ENCODE measurements around the gene SEC11C.
"Not testable (repeated sequence)": the region's sequence is repeated elsewhere in the genome, so short reads cannot be mapped to it uniquely, and the experiment has no call there.

The SEC11C gene

GRCh38 chr18:59139615-59140301 lies at the start of gene SEC11C:
TSS of gene SEC11C (plus strand) at chr18:59139884. CDS start at chr18:59139949, 65 bp downstream.
- peak; percentile 96 for DNase-seq

- no peak for DNase-seq
Observed at GRCh38 chr18:59090966-59091603, 48.6 kb upstream of the SEC11C start.

GRCh38 chr18:59093668-59094067 lies 46.0 kb upstream of the SEC11C start:
- no peak for DNase-seq

DNA sequence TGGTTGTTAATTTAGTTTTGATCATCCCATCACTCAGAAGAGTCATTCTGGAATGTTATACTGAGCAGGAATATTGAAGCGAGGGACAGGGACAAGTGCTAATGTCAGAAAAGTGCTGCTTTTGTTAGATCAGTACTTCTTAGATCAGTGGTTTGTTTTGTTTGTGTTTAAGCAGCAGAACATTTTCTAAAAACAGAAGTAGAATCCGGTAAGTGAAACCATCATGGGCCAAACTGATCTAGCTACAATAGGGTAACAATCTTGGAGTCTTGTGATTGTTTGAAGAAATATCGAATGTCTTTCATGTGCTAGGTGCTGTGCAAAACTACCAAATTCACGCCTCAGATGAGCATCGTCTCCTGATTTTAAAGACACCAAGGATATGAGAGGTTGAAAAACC lies 45.1 kb upstream of the SEC11C start:
- no peak for DNase-seq

DNA sequence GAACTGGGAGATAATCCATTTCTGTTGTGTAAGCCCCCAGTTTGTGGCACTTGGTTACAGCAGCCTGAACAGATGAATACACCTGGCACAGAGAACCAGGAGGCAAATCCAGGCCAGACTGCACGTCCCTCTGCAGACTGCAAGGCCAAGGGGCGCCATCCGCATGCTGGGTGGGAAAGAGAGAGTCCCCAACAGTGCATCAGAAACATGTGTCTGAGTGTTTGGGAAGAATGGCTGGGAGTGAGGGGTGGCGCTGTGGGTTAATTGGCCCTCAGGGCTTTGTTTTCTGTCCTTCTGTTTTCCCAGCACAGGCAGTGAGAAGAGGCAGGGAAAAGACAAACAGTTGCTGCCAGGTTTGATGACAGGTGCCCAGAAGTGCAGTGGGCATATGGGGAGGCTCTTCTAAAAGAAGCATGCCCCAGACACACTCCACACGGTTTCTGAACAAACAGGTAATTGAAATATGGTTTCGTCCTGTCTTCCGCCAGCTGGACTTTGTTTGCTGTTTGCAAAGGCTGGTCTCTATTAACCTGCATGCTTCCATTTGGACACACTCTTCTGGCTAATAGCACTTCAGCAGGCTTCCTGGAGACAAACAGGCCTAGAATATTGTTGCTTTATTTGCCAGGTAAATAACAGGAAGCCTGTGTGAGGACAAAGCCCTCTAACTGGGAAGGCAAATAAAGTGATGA lies 43.4 kb upstream of the SEC11C start:
- peak; percentile 98 for DNase-seq

- DNase-seq = no peak
Observed at GRCh38 chr18:59101830-59102414, 37.8 kb upstream of the SEC11C start.

DNA sequence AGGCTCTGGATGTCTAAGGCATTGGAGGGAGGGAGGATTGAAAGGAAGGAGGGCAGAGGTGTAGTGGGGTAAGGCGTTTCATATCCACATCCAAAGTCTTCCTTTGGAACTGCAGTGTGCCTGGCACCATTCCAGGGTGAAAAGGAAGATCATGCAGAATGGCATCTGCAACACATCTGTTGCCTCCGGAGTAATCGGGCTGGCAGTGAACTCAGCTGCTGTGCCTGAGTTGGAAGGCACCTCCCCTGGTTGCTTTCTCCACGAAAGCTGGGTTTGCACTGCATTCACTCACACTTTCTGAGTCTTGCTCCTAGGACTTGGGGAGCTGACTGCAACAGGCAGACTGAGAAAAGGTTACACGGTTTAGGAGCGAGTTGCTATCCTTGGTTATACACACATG lies 30.3 kb upstream of the SEC11C start:
- DNase-seq = no peak

GRCh38 chr18:59114160-59114559 lies 25.5 kb upstream of the SEC11C start:
- no peak for DNase-seq

DNA sequence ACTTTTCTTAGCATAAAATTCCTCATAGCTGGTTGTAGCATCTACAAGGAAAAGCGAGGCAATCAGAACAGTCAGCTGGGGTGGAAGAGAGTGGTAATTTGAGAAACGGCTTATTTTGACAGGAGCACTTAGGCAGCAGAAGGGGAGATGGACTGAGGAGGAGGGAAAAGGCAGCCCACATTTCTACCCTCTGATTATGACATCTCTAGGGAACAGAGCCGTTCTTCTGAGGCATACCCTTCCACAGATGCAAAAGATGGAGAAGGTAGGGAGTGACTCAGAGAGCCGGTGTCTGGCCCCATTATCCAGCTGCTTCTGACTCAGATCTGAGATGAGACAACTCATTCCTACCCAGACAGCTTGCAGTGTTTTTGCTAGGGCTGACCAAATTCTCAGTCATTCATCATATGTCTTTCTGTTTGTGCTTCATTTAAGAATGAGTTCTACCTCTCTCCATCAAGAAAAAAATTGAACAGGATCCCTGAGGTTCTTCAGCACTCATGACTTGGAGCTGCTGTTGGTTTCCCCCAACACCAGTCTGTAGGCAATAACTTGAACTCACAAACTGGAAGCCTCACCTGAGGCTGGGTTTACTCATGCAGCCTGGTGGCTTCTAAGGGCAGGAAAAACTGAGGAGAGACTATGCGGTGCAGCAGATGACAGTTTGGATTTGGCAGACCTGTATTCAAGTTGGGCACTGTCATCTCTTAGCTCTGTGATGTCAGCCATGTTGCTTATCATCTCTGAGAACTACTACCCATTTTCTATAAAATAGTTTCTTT lies 15.9 kb upstream of the SEC11C start:
- no peak for DNase-seq

- no peak for DNase-seq
Observed at GRCh38 chr18:59124370-59124704, 15.3 kb upstream of the SEC11C start.

DNA sequence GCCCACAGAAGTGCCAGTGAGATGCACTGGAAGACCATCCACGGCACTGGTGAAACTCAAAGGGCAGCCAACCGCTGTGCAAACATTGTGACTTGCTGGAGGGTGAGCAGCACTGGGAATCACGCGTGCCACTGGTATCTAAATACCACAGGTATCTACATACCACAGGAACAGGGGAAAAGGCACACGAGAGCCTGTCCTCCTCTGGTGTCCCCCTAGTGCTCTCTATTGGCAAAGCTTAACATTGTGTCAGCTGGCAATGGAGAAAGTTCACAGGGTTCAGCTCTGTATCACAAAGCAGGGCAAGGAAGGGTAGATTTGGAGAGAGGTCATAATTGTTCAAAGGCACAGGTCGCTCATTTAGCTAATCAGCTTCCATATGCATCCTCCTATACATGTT lies 12.6 kb upstream of the SEC11C start:
- DNase-seq = no peak

DNA sequence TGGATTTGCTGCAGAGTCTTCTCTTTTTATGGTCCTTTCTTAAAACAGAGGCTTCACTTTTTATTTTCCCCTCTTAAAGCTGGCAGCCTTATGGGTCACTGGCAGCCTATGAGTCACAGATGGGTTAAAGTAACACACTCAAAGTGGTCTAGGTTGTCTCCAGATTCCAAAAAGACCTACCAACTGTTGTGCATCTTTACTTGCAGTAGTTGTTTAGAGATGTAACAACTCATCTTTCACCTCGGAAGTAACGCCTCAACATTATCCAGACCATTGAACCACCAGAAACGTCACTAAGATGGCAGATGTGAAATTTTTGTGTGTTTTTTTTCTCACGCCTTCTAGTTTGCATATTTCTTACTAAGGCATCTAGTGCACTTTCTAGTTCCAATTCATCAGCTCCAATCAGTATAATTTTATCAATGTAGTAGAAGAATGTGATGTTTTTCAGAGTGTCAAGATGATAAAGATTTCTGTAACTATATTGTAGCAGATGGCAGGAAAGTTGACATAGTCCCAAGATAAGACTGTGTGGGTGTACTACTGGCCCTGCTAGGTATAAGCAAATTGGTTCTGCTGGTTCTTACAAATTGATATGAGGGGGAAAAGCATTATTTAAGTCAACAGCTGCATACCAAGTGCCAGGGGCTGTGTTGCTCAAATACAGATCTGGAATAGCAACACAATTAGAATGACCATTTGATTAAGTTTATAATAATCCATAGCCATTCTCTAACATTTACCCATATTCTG lies 9.6 kb upstream of the SEC11C start:
- DNase-seq = no peak

- no peak for DNase-seq
Observed at GRCh38 chr18:59132810-59133465, 6.7 kb upstream of the SEC11C start.

- peak; percentile 91 for DNase-seq
Observed at GRCh38 chr18:59139291-59139614, 431 bp upstream of the SEC11C start.

- no peak for DNase-seq
Observed at GRCh38 chr18:59140302-59140885, 710 bp downstream of the SEC11C start.

GRCh38 chr18:59141294-59142068 lies 1.8 kb downstream of the SEC11C start:
- DNase-seq = peak; percentile 88

- no peak for DNase-seq
Observed at GRCh38 chr18:59142274-59142673, 2.6 kb downstream of the SEC11C start.

DNA sequence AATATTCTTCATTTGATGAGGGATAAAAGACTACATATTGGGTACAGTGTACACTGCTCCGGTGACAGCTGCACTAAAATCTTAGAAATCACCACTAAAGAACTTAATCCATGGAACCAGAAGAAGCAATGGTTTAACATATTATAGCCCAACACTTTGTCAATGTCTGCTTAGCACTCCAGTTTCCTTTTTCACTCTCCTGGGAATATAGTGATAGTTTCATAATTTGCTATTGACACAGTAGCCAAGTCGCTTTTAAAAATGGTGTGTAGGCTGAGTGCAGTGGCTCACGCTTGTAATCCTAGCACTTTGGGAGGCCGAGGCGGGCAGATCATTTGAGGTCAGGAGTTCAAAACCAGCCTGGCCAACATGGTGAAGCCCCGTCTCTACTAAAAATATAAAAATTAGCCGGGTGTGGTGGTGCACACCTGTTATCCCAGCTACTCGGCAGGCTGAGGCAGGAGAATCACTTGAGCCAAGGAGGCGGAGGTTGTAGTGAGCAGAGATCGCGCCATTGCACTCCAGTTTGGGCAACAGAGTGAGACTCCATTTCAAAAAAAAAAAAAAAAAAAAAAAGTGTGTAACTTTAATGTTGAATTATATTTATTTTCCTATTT lies 3.2 kb downstream of the SEC11C start:
- not testable (repeated sequence) for DNase-seq

GRCh38 chr18:59143441-59143840 lies 3.8 kb downstream of the SEC11C start:
- no peak for DNase-seq

- no peak for DNase-seq
Observed at GRCh38 chr18:59144483-59144882, 4.8 kb downstream of the SEC11C start.

Data from NCI-H2029 (cell line).